GM13977 (cell line): ENCODE measurements around the gene FNDC1.

ENCODE experiments used
- DNase-seq: peaks from one replicate; pipeline ENCODE4 v3.0.0; 2012; ENCODE audit warnings: low spot score
- in situ Hi-C: fragments of 300-500 bp; cut with MboI; formaldehyde crosslinking; loops from one replicate; pipeline ENCODE4 v1.12.0; 2022; ENCODE audit warnings: low sequenced_read_pairs, low pct_unique_long_range_greater_than_20kb, mixed read lengths, inconsistent platforms; ENCODE audit not compliant: unreplicated experiment
- TF ChIP-seq, protein P1 (sequence below): IDR thresholded peaks from 2 replicates; pipeline ENCODE4 v1.5.1; 2012; ENCODE audit warnings: mild to moderate bottlenecking, control low read depth; ENCODE audit not compliant: insufficient read depth; ENCODE audit errors: extremely low read depth, missing control alignments

FNDC1 gene

DNA sequence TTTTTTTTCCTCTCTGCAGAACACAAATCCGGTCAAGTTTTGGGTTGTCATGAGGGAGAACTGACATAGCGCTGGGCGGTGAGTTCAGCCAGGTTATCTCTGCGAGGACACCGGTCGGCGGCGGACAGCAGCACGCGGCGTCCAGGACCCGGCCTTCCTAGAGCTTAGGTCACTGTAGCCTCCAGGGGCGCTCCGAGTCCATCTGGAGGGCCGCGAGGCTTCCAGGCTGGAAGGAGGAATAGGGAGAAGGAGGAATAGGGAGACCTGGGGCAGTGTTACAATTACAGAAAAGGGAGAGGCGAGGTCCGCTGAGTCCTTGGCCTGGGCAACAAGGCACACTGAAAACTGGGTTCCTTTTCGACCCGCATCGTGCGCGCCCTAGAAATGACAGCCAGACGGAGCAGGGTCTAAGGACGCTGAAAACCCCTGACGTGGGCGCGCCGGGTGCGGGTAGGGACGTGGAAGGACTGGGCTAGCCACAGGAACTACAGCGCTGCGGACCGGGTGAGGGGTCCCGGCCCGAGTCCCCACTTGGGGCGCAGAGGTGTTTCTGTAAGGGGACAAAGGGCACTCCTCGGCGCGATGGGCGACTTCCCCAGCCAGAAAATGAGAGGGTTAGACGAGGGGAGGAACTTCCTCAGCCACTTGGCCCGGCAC is 536 bp upstream of the FNDC1 start:
- in situ Hi-C loops = no loop called here
- no peak for DNase-seq
- TF ChIP-seq, protein P1, sequence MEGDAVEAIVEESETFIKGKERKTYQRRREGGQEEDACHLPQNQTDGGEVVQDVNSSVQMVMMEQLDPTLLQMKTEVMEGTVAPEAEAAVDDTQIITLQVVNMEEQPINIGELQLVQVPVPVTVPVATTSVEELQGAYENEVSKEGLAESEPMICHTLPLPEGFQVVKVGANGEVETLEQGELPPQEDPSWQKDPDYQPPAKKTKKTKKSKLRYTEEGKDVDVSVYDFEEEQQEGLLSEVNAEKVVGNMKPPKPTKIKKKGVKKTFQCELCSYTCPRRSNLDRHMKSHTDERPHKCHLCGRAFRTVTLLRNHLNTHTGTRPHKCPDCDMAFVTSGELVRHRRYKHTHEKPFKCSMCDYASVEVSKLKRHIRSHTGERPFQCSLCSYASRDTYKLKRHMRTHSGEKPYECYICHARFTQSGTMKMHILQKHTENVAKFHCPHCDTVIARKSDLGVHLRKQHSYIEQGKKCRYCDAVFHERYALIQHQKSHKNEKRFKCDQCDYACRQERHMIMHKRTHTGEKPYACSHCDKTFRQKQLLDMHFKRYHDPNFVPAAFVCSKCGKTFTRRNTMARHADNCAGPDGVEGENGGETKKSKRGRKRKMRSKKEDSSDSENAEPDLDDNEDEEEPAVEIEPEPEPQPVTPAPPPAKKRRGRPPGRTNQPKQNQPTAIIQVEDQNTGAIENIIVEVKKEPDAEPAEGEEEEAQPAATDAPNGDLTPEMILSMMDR = peak; percentile 1

DNA sequence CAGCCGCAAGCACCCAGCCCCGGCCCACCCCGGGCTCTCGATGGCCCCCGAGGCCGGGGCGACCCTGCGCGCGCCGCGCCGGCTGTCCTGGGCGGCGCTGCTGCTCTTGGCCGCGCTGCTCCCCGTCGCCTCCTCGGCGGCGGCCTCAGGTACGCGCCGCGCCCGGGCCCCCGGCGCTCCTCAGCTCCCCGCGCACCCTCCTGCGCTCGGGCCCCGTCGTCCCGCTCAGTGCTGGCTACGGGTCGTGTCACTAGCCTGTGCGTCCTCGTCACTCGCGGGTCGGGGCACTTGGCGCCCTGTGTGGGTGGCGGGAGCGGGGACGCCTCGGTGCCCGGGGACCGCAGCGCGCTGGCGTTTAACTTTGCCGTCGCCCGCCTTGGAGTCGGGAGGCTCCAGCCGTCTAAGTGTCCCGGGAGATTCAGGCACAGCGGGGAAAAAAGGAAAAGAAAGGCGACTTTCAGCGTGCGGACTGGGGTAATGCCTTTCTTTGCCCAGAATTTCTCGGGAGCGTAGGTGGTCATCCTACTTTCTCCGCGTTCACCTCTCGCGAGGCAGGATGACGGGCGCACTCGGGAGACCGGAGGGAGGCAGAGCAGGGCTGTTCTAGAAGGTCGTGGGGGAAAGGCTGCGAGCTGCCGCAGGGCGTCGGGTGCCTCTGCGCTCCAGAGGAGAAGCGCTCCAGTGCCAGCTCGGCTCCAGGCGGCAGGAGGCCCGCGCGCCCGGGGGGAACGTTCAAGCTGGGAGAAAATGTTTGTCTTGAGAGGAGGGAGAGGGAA is 545 bp downstream of the FNDC1 start:
- in situ Hi-C loops = no loop called here
- peak; percentile 47 for DNase-seq
- TF ChIP-seq, protein P1 = no peak

DNA sequence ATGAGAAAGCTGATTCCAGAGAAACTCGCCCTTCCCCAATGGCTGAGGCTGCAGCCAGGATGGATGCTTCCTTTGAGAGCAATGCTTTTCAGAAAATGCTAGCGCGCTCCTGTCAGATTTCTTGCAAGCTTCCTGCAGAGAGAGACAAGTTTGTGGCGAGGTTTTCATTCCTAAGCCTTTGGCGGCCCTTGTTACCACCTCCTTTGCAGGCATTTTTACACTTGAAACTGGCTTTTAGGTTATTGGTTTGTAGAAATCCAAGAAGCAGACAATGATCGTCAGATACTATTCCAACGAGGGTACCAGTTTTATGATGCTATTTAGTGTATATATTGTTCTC is 1.1 kb downstream of the FNDC1 start:
- no peak for DNase-seq
- TF ChIP-seq, protein P1 = no peak
- in situ Hi-C loops = no loop called here

DNA sequence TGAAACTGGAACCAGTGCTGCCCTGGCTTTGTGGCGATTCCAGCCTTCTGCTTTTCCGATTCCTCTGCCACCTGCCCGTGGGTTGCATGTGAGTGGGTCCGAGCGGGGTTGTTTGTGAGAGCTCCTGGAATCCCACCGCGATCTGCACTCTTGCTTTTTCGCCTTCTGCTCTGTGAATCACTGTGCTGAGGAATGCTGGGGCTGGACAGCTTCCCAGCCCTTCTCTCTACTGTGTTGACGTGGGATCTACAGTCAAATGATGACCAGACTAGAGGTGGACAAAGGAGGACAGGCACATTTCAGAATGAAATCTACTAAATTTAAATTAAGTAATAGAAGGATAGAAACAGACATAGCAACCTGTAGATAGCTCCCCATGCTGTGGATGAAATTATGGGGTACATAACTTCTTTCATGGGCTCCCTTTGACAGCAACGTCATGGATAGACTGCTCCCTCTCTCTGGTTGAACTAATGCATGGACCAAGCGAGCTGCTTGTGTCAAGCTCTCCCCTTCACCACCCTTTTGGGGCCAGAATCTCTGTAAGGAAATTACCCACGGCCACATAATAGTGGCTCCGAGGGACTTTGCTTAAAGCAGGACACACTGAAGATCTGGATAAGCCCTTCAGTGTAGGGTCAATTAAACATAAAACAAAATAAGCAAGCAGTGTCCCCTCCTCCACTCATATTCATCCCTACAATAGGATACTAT is 2.0 kb downstream of the FNDC1 start:
- in situ Hi-C loops = no loop called here
- no peak for DNase-seq
- TF ChIP-seq, protein P1 = no peak

DNA sequence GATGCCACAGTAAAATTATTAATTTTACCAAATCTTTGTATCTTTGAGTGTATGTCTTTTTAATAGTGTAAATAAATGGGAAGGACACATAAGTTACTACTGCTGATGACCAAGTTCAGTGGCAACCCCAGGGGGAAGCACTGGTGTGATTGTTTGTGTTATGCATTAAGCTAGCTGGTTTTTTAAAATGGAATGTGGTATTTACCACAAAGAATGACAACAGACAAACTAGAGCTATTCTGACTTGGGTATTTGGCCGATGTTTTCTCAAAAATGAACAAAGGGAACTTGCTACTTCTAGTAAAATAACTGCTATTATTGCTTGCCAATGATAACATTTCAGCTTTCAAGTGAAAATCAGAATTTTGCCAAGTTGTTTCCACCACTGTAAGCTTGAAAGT is 2.9 kb downstream of the FNDC1 start:
- in situ Hi-C loops = no loop called here
- TF ChIP-seq, protein P1 = no peak
- DNase-seq = no peak

DNA sequence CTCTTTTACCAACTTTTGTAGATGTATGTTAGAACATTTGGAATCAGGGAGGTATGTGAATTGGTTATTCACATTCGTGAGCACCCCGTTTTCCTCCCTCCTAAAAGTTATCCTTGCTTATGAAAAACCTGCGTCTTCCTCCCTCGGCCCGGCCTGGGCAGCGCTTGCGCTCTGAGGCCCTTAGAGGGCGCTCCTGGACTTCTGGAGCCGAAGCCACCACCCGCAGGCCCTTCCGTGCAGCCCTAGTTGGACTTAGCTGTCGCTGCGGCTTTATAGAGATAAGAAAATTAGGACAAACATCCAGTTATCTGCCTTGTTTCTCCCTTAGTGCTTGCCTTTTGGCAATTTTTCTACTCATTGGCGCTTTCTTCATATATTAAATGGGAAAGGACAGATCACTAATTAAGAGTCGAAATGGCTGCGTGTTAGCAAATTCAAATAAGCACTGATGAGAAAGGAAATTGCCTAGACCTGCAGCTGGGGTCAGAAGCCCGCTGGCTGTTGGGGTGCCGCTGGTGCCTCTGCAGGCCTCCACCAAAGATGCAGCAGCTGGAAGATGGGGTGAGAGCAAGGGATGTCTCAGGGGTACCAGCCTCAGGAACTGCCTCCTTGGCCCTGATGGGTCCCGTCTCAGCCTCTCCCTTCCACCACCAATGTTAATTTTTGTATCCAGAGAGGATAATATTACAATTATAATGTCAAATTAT is 5.2 kb downstream of the FNDC1 start:
- in situ Hi-C loops = no loop called here
- peak; percentile 76 for DNase-seq
- TF ChIP-seq, protein P1 = peak; percentile 97
